Mucosa of descending colon (tissue), 3 donors: ENCODE results near the gene ZNF580. TPM values are rescaled to one million over a fixed set of nuclear protein-coding genes. Genes with fewer than 3 reads are reported as not detected.

Experiments used
- ATAC-seq: fragments of 200-7000 bp; cut with Tn5 transposase; one replicate; pipeline ENCODE4 v1.9.1; 2020; ENCODE audit warnings: mild to moderate bottlenecking, moderate library complexity
- DNase-seq, 3 donors: peaks; one replicate each; pipeline ENCODE4 v3.0.0-alpha.2; 2020
- H3K36me3 ChIP-seq: fragments of 200-600 bp; one replicate; pipeline ENCODE4 v1.8.0; 2021; ENCODE audit warnings: low read depth, mild to moderate bottlenecking
- H3K4me1 ChIP-seq: fragments of 200-600 bp; one replicate; pipeline ENCODE4 v1.8.0; 2021; ENCODE audit warnings: low read depth, mild to moderate bottlenecking
- H3K4me3 ChIP-seq: fragments of 200-600 bp; one replicate; pipeline ENCODE4 v1.8.0; 2021; ENCODE audit warnings: mild to moderate bottlenecking
- H3K9me3 ChIP-seq: fragments of 200-600 bp; one replicate; pipeline ENCODE4 v1.8.0; 2021; ENCODE audit warnings: mild to moderate bottlenecking
- intact Hi-C, 2 donors: fragments of 100-400 bp; cut with DNase I in 1 of 2; cut with micrococcal nuclease in 1 of 2; formaldehyde crosslinking; loops; one replicate each; pipeline versions ENCODE4 v1.11.0 to v1.11.1; 2022; cut with DNase I, micrococcal nuclease
- total RNA-seq, 3 donors: library from RNA; stranded (reverse); fragmentation: NEBNext Ultra II Directional in 2 of 3; extraction: Animal tissue kit (Norgen Biotek cat#: 25700) in 2 of 3; gene quantifications; one replicate each; pipeline versions ENCODE4 v1.2.1 to v1.2.4, GENCODE V29; 2021 to 2023
- TF ChIP-seq, protein P1 (sequence below): fragments of 200-600 bp; IDR thresholded peaks from one replicate; pipeline ENCODE4 v1.8.0; 2022; ENCODE audit warnings: antibody characterized with exemption, mild to moderate bottlenecking
- donor health status: DM: no; HTN: no; CAD: no; lungs with moderate emphysema.
- donor health status: DM: no; HTN: no; CAD: no.
- donor health status: DM: no; HTN: yes; CAD: no.

ZNF580 gene
- total RNA-seq, 3 donors from 2014 or later = 29.6 to 46.0 (median 31.6) TPM

GRCh38 chr19:55674459-55674840, 33.6 kb downstream of the ZNF580 start:
- H3K4me1 ChIP-seq = peaks cover 37% of the 10 kb centered on the region
- ATAC-seq (no peak), DNase-seq (no peak)
- peaks cover 5% of the 10 kb centered on the region for H3K36me3 ChIP-seq
- TF ChIP-seq, protein P1, sequence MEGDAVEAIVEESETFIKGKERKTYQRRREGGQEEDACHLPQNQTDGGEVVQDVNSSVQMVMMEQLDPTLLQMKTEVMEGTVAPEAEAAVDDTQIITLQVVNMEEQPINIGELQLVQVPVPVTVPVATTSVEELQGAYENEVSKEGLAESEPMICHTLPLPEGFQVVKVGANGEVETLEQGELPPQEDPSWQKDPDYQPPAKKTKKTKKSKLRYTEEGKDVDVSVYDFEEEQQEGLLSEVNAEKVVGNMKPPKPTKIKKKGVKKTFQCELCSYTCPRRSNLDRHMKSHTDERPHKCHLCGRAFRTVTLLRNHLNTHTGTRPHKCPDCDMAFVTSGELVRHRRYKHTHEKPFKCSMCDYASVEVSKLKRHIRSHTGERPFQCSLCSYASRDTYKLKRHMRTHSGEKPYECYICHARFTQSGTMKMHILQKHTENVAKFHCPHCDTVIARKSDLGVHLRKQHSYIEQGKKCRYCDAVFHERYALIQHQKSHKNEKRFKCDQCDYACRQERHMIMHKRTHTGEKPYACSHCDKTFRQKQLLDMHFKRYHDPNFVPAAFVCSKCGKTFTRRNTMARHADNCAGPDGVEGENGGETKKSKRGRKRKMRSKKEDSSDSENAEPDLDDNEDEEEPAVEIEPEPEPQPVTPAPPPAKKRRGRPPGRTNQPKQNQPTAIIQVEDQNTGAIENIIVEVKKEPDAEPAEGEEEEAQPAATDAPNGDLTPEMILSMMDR = no peak
- no peaks in the 10 kb centered on the region for H3K9me3 ChIP-seq
- H3K4me3 ChIP-seq = no peak overlapping the region
- intact Hi-C loops = no loop called here

GRCh38 chr19:55674841-55675660, 34.2 kb downstream of the ZNF580 start, which contains the start of gene EPN1:
Gene EPN1, plus strand, starts transcription at chr19:55675226. Its CDS starts 3,402 bp downstream, at chr19:55678628.
- H3K4me1 ChIP-seq = peaks cover 37% of the 10 kb centered on the region
- intact Hi-C loops = no loop called here
- peaks cover 5% of the 10 kb centered on the region for H3K36me3 ChIP-seq
- ATAC-seq = peak; percentile 93
- TF ChIP-seq, protein P1 = no peak
- no peaks in the 10 kb centered on the region for H3K9me3 ChIP-seq
- H3K4me3 ChIP-seq = peak within 1 kb of the TSS; percentile 85
- DNase-seq = peak; percentile 95 to 99 (median 97)

GRCh38 chr19:55675661-55676354, 35.0 kb downstream of the ZNF580 start:
- DNase-seq (no peak), ATAC-seq (no peak)
- peaks cover 37% of the 10 kb centered on the region for H3K4me1 ChIP-seq
- intact Hi-C loops = no loop called here
- no peaks in the 10 kb centered on the region for H3K9me3 ChIP-seq
- H3K36me3 ChIP-seq = peaks cover 5% of the 10 kb centered on the region
- TF ChIP-seq, protein P1 = no peak
- H3K4me3 ChIP-seq = peak overlapping the region; percentile 85

GRCh38 chr19:55676383-55676782, 35.6 kb downstream of the ZNF580 start:
- TF ChIP-seq, protein P1 = no peak
- intact Hi-C loops = no loop called here
- Histone ChIP-seq H3K9me3 (no peaks in the 10 kb centered on the region), H3K4me3 (no peak overlapping the region), H3K4me1 (peaks cover 37% of the 10 kb centered on the region), H3K36me3 (peaks cover 5% of the 10 kb centered on the region)
- ATAC-seq = no peak
- DNase-seq = no peak

- intact Hi-C loops = no loop called here
- TF ChIP-seq, protein P1 = no peak
- Histone ChIP-seq H3K4me1 (peaks cover 42% of the 10 kb centered on the region), H3K9me3 (no peaks in the 10 kb centered on the region), H3K36me3 (peaks cover 5% of the 10 kb centered on the region), H3K4me3 (no peak overlapping the region)
- DNase-seq (no peak), ATAC-seq (no peak)
Measured at GRCh38 chr19:55676889-55677505, 36.2 kb downstream of the ZNF580 start.
